NCI-H446 (cell line): ENCODE measurements around the gene USP36.
A peak's percentile ranks its signal among the peaks of the same experiment; 100 is the strongest.
"Not testable (repeated sequence)": the region's sequence is repeated elsewhere in the genome, so short reads cannot be mapped to it uniquely, and the experiment has no call there.

Experiments used
- DNase-seq, 2 experiments: peaks; one replicate each; lab custom pipeline; 2025; lab: John Stamatoyannopoulos, UW

USP36 gene

DNA sequence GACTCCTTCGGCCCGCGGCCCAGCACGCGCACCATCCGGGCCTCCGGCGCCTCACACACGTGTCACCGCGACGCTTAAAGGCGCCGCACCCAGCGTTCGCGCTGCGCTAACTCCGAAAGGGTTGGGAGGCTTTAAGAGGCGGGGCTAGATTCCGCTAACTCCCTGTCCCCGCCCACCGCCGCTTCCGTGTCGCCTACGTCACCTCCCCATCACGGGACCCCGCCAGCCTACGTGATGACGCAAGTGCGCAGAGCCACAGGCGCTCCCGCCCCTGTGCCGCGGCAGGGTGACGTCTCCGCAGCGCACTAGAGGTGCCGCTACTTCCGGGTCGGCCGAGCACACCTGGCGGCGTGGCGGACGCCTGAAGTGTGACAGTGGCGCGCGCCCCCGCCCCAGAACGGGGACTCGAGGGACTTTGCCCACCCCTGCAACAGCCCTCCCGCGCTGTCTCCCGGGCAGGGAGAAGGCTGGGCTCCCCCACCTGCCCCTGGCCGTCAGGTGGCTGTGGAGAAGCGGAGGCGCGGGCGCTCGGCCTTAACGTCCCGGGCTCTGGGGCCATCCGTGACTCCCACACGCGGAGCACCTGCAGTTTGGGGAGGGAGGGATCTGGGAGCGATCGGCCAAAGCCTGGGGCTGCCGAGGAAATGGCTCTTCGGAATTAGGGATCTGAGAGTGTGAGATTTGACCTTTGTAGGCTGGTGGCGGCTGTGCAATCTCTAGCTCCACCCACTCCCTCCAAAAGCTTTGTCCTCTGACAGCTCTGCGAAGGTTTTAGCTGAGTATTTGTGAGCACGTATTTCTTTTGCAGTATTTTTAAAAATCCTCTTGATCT is at the start of gene USP36:
Gene USP36 (minus strand): TSS at position 35 of the 832 bp plus-strand sequence. CDS start 4,451 bp downstream, outside the sequence.
- peak; percentile 98 to 100 for DNase-seq

DNA sequence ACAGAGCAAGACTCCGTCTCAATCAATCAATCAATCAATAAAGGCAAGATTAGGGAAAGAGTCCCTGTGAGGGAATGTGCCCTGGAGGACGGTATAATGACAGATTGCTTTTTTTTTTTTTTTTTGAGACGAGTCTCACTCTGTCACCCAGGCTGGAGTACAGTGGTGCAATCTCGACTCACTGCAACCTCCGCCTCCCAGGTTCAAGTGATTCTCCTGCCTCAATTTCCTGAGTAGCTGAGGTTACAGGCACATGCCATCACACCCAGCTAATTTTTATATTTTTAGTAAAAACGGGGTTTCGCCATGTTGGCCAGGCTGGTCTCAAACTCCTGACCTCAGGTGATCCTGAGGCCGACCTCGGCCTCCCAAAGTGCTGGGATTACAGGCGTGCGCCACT is 49.5 kb upstream of the USP36 start:
- DNase-seq = not testable (repeated sequence)

DNA sequence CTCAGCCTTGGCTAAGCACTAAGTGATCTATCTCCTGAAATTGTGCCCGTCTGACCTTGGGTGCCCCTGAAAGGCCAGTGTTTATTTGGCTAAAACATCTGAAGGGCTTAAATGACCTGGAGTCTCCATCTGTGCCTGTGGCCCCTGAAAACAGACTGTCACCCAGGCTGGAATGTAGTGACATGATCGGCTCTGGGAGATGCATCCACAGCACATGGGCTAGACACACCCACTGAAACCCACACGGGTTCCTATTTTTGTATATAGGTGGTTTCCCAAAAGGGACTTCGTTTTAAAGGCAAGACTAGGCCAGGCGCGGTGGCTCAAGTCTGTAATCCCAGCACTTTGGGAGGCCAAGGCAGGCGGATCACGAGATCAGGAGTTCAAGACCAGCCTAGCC is 48.9 kb upstream of the USP36 start:
- DNase-seq = no peak

DNA sequence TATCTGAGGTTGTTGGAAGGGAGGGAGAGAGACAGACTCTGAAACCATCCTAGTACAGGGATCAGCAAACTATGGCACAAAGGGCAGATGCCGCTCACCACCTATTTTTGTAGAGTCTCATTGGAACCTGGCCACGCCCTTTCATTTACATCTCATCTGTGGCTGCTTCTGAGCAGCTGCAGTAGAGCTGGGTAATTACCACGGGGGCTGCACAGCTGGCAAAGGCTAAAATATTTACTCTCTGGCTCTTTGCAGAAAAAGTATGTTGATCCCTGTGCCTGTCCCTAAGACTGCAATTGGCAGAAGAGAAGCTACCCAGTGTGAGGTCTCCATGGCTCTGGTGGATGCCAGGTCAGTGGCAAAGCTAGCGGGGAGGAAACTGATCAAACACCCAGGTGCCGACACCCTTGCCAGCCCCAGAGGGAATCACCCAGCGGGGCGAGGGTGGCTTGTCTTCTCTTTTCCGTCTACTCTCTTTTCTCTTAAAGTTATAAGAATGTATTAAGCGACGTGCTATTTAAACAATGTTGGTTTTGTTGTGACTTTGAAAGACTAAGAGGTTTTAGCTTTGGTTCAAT is 48.4 kb upstream of the USP36 start:
- peak in 1 of 2 experiments; percentile 12 for DNase-seq

DNA sequence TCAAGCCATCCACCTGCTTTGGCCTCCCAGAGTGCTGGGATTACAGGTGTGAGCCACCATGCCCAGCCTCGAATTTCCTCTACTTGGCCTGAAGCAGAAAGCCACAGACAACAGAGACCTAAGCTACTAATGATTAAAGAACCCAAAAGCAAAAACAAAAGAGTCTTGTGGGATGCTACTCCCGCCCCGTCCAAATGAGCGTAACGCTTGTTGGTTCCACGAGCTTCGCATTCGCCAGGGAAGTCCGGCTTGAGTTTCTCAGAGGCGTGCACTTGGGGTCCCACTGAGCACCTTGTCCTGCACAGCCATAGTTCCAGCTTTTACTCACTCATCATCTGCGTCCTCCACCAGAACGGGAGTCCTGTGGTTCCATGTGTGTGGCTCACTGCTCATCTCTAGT is 46.3 kb upstream of the USP36 start:
- DNase-seq = no peak

DNA sequence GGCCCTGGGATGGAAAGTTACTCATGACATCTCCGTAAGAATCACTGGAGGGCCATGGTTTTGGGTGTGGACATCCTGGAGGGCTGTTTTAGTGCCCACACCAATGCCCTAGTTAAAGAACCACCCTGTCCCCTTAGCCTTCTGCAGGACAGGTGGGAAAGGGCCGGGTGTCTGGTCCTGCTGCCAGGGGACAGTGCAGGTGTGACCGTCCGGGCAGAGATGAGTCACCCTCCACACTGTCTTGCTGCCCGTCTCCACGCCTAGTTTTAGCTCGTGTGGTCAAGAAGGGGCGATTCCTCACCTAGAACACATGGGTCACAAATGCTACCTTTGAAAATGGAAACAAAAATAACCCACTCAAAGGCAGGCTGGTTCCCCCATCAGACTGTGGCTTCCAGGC is 45.3 kb upstream of the USP36 start:
- DNase-seq = no peak

DNA sequence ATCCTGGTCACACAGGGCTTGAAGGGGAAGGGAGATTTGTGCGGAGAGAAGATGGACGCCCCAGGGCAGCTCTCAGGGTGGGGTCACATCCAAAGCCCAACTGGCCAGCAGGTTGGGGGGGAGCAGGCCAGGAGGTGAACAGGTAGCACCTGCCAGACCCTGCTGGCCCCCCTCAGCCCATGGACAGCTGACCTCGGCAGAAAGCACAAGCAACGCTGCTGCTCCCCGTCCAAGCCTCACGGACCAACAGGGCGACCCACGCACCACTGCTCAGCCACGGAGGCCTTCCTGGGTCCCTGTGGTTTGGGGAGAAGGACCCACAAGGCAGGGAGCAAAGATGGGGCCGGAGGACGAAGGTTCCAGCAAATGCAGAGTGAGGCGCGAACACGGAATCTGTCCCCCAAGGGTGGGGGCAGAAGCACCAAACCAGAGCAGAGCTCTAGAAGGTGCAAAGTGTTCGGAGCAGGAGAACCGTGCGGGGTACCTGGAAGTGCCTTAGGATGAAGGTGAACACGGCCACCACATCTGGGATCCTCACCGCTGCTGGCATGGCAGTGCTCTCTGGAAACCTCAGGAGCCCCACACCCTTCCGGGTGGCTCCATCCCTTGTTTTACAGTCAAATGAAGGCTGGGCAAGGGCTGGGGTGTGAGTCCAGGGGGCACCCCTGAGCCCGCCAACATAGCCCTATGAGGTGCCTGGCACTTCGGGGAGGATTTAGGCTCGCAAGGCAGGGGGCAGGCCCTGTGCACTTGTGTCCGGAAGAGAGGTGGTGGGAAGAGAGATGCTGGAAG is 44.5 kb upstream of the USP36 start:
- no peak for DNase-seq

DNA sequence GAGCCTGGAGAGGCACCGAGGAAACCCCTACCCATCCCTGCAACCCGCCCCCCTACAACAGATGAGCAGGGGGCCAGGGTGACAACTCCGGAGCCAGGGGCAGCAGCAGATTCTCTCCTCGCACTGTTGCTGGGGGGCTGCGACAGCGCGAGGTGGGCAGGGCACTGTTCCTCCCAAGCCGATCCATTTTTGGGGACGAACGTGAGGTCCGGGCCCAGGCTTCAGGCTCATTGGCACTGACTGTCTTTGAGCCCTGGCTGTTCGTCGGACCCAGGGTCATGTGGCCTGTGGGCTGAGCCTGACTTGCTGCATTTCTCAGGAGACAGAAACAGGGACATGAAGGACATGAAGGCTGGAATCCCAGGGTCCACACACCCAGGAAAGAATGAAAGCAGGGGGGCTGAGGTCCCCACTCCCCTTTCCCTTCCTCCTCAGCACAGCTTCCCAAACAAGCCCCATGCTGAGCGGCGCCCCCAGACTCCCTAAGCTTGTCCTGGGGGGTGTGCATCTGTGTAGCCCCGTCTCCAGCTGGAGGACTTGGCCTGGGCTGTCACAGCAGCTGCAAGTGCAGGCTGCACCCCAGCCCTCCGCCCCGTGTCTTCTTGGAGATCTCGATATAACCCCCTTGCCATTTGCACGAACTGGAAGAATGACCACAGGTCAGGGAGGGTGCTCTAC is 43.7 kb upstream of the USP36 start:
- DNase-seq = no peak

DNA sequence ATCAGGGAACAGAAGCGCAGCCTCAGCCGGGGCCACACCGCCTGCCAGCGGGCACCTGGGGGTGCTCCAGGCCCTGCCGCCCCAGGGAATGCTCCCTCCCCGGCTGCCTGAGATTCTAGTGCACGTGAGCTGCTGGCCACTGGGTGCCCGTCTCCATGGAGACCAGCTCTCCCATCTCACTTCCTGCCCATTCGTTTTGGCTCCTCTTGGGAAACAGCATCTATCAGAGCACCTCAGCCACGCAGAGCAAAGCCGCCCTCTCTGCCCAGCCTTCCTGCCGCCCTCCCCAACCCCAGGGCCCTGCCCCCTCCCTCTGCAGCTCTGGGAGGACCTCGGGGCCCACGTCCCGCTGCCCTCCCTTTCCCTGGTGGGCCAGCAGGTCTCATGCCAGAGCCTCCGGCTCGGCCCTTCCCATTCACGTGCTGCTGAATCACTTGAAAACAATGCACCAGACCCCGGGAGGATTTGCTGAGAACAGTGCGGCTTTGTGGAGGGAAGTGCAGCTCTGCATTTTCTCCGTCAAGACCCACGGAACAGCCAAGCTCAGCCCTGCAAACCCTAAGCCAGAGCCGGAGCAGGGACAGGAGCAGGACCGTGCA is 43.0 kb upstream of the USP36 start:
- no peak for DNase-seq

DNA sequence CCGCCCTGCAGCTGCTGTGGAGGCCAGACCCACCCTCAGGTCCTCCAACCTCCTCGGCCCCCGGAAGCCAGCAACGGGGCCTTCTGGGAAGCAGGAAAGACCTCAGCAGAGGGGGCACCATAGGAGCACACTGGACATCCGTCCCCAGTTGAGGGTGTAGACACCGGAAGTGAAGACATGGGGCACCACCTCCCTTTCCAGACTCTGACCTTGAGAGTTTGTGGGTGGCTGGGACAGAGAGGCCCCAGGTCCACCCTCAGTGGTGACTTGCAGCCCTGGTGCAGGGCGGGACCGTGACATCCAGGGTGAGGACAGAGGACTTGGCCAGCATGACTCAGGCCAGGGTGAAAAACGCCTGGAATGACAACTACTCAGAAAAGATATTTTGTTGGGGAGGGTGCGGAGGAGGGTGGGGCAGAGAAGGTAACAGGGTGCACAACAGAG is 42.5 kb upstream of the USP36 start:
- DNase-seq = no peak

DNA sequence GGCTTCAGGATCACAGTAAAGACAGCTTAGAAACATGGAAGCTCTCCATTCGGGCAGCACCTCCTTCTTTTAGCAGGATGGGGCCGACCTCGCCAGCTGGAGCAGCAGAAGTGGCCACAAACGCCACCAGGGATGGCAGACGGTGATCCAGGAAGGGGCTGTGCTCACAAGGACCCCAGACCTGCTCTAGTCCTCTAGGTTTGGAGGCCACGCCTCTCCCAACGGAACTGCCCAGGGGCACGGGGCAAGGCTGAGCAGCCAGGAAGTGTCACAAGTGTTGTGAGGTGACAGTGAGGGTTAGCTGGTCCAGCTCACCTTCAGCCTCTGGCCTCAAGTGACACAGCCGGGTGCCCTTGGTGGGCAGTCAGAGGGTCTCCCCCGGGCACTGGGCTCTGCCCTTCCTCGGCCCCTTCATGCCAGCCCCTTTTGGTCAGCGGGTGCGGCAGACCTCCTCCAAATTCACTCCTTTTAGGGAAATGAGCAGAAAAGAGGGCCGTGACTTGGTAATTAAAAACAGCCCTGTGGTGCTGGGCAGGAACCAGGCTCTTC is 42.0 kb upstream of the USP36 start:
- DNase-seq = no peak

DNA sequence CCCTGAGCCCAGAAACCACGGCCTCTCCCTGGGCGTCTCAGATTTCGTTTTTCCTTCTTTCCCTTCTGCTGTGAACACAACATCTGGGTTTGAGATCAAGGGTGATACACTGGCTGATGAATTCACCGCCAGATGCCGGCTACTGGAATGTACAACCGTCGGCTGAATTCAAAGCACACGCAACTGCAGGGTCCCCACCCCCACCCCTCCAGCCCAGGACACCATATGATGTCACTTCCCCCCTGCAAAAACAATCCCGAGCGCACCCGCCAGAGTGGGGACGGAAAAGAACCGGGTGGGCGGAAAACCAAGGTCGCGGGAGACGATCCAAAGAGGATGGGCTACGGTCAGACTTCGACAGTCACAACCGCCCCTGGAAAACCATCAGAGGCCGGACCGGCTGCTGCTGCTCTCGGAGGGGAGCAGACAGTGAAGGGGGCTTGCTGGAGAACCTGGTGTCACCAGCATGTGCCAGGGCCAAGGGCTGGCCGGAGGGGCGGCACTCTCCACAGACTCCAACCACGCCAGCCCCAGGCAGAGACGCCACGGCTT is 39.1 kb upstream of the USP36 start:
- DNase-seq = no peak

DNA sequence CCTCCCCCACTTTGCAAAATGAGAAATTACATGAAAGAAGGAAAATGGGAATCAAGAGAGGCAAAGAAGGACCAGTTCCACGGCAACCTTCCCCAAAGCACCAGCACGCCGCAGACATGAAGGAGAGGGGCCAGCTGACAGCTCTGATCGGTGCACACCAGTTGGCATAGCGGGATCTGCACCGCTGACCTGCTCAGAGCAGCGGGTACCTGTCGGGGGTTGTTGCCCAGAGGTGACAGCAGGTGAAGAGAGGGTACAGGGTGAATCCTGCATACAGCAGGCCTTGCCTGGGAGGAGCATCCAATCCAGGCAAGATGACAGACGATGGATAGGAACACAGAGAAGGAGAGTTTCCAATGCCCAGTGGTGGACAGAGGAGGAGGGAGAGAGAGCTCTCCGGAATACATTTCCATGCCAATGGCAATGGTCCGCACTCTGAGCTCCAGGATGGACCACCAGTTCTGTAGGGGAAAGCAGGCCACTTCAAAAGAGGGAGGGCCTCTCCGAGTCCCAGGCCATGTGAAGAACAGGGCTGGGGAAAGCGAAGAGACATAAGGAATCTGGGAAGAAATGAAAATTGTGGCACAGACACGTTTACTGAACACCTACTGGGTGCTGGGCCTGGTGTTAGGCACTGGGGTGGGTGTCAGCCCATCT is 38.4 kb upstream of the USP36 start:
- DNase-seq = no peak

DNA sequence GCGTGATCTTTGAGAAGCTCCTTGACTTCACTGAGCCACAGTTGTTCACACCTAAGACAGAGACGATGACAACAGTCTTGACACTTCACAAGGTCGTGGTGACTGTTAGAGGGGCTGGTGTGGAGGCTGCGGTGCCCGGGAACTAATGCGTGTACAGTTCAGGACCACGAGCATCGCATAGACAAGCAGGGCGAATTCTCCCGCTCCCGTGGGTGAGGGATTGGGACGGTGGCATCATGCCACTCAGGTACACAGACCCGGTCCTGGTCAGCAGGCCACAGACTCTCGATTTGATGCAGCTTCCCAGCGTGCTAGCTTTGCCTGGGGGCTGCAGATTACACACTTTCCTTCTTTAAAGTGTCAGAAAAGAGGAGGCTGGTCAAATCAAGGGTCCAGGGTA is 37.6 kb upstream of the USP36 start:
- DNase-seq = no peak

DNA sequence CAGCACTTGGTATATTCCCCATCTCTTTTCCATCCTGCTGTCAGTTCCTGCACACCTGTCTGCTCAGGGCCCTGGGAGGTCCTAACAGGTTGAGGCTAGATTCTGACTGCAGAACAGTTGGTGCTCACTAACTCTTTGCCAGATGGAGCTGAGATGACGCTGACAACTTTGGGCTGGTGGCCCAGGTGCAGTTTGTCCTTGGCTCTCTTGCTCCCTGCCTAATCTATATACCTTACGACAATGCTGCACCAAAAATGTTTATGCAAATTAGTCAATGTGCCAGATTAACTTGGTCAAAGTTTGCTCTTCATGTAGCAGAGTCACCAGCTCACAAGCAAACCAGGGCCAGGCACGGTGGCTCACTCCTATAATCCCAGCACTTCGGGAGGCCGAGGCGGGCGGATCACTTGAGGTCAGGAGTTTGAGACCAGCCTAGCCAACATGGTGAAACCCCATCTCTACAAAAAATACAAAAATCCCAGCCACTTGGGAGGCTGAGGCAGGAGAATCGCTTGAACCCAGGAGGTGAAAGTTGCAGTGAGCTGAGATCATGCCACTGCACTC is 36.4 kb upstream of the USP36 start:
- DNase-seq = not testable (repeated sequence)

DNA sequence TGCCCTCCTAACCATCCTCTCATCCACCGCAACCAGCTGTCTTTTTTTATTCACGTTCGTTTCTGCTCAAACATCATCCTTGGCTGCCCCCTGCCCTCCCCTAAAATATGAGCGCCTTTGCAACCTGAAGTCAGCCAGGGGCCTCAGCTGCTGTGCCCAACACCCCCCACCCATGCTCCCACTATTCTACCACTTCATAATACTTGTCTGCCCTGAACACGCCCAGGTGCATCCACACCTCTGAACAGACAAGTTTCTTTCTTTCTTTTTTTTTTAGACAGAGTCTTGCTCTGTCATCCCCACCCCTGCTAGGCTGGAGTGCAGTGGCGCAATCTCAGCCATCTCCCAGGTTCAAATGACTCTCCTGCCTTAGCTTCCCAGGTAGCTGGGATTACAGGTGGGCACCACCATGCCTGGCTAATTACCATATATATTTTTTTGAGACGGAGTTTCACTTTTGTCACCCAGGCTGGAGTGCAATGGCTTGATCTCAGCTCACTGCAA is 35.5 kb upstream of the USP36 start:
- no peak for DNase-seq

DNA sequence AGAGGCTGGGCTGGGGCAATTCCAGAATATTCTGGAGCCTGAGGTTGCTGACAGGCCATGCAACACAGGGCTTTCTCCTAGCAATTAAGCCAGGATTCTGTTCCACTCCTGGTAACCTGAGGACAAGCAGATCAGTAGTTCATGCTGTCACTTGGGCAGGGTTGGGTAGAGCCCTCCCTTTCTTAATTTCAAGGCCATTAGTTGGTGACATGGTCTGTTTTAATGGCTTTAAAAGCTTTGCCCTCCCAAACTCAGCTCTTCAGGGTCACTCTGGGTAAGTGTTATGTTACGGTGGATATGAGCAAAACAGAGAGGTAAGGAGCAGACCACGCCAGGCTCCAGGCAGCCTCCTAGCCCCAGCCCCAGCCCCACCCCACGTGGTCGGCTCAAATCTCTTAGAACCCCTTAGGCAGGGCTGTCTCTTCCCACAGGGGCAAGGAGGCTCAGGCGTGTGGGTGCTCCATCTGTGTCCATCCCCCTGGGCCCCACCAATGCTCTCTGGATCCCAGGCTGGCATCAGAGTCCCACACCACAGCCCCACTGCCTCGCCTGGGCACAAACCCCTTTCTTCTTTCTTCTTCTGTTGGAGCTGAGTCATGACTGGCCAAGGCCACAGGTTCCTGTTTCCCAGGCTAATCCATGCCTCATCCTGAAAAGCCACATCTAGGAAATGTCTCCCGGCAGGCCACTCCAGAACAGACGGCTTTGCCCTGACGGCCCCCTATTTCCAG is 34.9 kb upstream of the USP36 start:
- no peak for DNase-seq

DNA sequence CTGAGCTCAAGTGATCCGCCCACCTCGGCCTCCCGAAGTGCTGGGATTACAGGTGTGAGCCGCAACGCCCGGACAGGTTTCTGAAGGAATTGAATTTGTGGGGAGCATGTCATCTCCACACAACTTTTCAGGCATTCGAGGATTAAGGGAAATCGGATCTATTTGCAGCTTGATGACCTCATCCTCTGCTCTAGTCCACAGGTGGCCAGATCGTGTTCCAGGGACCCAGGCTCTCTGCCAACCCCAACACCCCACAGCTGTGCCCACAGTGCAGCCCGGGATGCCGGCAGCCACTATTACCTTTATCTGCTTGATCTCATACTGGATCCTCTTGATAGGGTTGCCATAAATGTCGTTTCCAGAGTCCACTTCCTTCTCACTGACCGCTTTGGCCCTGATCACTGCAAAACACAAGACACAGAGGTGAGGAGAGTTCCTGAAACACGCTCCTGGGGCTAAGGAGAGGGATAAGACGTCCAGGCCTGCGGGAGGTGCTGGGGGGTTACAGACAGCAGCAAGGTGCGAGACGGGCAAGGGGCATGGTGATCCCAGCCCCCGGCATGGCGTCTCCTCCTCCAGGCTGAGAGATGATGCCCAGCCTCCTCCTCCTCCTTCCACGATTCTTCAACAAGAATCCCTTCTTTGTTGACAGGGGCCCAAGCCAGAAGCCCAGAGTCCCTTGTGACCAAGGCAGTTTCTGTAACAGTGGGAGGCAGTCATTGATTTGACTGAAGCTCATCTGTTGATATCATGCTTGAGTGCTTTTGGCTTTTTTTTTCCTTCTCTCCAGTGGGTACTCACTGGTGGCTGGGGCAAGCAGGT is 33.1 kb upstream of the USP36 start:
- DNase-seq = peak in 1 of 2 experiments; percentile 79

DNA sequence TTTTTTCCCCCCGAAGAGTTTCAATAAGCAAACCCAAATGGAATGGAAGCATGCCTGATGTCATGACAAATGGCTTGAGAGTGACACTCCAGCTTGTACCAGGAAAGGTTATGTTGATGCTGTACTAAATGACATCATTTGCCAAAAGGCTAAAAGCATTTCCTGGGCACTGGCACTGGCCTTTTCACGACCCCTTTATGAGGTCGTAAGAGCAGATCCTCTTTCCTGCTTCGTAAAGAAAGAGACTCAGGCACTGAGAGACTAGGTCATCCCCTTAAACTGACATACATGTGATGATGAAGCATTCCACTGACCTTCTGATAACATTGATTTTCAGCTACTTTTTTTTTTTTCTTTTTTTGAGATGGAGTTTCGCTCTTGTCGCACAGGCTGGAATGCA is 31.9 kb upstream of the USP36 start:
- DNase-seq = no peak
